Heart right ventricle (tissue), 16 donors: ENCODE results near the gene YWHAB. TPM values are rescaled to one million over a fixed set of nuclear protein-coding genes. Genes with fewer than 3 reads are reported as not detected.

Experiments used
- ATAC-seq, 8 donors: fragments of 200-7000 bp; cut with Tn5 transposase; one replicate each; pipeline ENCODE4 v1.9.1; 2020; ENCODE audit warnings: mild to moderate bottlenecking in 8 of 8, moderate library complexity in 8 of 8, moderate number of reproducible peaks in 1 of 8
- DNase-seq, 2 donors: peaks; one replicate each; pipeline ENCODE4 v3.0.0-alpha.2; 2020
- H3K27ac ChIP-seq, 10 donors: fragments of 200-600 bp; sonication (generic) in 2 of 10; one replicate each; pipeline versions ENCODE4 v1.5.0 to v1.8.0; 2020 to 2022; ENCODE audit warnings: mild to moderate bottlenecking in 3 of 10
- H3K27me3 ChIP-seq, 7 donors: fragments of 200-600 bp; one replicate each; pipeline ENCODE4 v1.8.0; 2021 to 2022; ENCODE audit warnings: mild to moderate bottlenecking in 2 of 7
- H3K36me3 ChIP-seq, 9 donors: fragments of 200-600 bp; sonication (generic) in 1 of 9; one replicate each; pipeline versions ENCODE4 v1.5.0 to v1.8.0; 2020 to 2022; ENCODE audit warnings: mild to moderate bottlenecking in 2 of 9
- H3K4me1 ChIP-seq, 9 donors: fragments of 200-600 bp; sonication (generic) in 1 of 9; one replicate each; pipeline versions ENCODE4 v1.5.0 to v1.8.0; 2020 to 2022; ENCODE audit warnings: mild to moderate bottlenecking in 4 of 9
- H3K4me3 ChIP-seq, 10 donors: fragments of 200-600 bp; sonication (generic) in 2 of 10; one replicate each; pipeline versions ENCODE4 v1.5.0 to v1.8.0; 2020 to 2022; ENCODE audit warnings: mild to moderate bottlenecking in 7 of 10, moderate library complexity in 2 of 10
- H3K9me3 ChIP-seq, 11 donors: fragments of 200-600 bp in 10 of 11; sonication (generic) in 2 of 11; one replicate each; pipeline versions ENCODE4 v1.5.0 to v1.8.0; 2013 to 2022; ENCODE audit warnings: mild to moderate bottlenecking in 2 of 11, control low read depth in 1 of 11, moderate library complexity in 1 of 11
- WGBS, 2 donors: extraction: QIAGEN DNeasy Blood & Tissue Kit; methylation state at CpG; one replicate each; pipeline ENCODE4 v1.1.7; 2013; ENCODE audit warnings: inconsistent platforms in 1 of 2; 5-methylcytosine and 5-hydroxymethylcytosine counted together
- intact Hi-C, 10 donors: fragments of 100-400 bp; cut with DNase I; formaldehyde crosslinking; loops; one replicate each; pipeline versions ENCODE4 v1.11.1 to v1.14.2; 2022
- polyA plus RNA-seq, 2 donors: library from polyadenylated mRNA; stranded (reverse); fragments of 200-250 nt; gene quantifications; one replicate each; pipeline ENCODE4 v1.2.3, GENCODE V29; 2013
- total RNA-seq, 10 donors: library from RNA; stranded (reverse); fragmentation: NEBNext Ultra II Directional in 3 of 10; extraction: Animal tissue kit (Norgen Biotek cat#: 25700) in 3 of 10; gene quantifications; one replicate each; pipeline versions ENCODE4 v1.2.1 to v1.2.4, GENCODE V29; 2021 to 2023
- TF ChIP-seq, protein P1 (sequence below), 9 donors: fragments of 200-600 bp; sonication (generic) in 2 of 9; IDR thresholded peaks; one replicate each; pipeline versions ENCODE4 v1.5.0 to v1.8.0; 2021 to 2022; ENCODE audit warnings: antibody characterized with exemption in 9 of 9, mild to moderate bottlenecking in 5 of 9, moderate library complexity in 1 of 9
- donor health status: Arrhythmogenic right ventricular cardiomyopathy.
- donor health status: ischemic (EF 13 %, LVEDD 7.1; RV severe dilation, severe dysfunction).
- donor health status: healthy with polysubstance abuse.
- donor health status: DM: no; HTN: yes; CAD: no.
- donor health status: DM: no; HTN: no; CAD: no.
- donor health status: ischemic (EF 25% LVEDD 6.9; RV normal size, moderate dysfunction).
- donor health status: ischemic (EF 25% LVEDD 5.7; RV mildly dilated, moderate dysfunction).
- donor health status: healthy.
- donor health status: DM: yes; HTN: yes; CAD: no.
- donor health status: Ischemic cardiomyopathy.
- donor health status: ischemic (EF 35%, LVEDD 5.7; RV mildly dilated, moderate dysfunction).
- donor health status: nonischemic (EF 11% LVEDD 7.7; RV severe dilation, severe dysfunction).
- donor health status: DM: yes; HTN: yes; CAD: no.
- donor health status: PGD.
- donor health status: ischemic (EF 29% LVEDD 5.4; RV normal size, mild dysfunction).
- donor health status: nonischemic (EF 23%, LVEDD 6.1; RV moderate dilation, normal function).

The YWHAB gene
- total and polyA plus RNA-seq, 12 donors: 37.9 to 130 (median 114) TPM

DNA sequence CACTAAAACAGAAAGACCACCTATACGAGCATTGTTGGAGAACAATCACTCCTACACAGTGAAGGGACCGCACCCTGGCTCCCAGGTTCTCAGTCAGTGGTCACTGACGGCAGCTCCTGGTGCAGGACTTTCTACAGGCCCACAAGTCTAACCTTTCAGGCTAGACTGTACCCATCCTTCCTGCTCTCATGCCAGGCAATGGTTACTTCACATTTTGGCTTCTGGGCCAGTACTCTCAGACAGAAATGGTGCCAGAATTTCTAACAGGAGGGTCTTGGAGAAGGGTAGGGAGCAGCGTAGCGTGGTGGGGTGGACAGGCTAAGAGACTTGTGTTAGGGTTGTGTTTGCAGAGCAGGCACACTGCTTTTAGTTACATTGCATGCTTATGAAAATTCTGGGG lies 62.6 kb downstream of the YWHAB start:
- H3K4me1 ChIP-seq: peaks cover 0 to 6% (median 0%) of the 10 kb centered on the region in 9 donors
- DNase-seq (no peak), ATAC-seq (no peak)
- H3K4me3 ChIP-seq: no peak overlapping the region
- H3K27ac ChIP-seq: no peak overlapping the region
- whole genome bisulfite sequencing, 2 donors: 91 to 92% methylated on average over 5 of the region's 5 CpGs
- H3K27me3 ChIP-seq: no peaks in the 10 kb centered on the region
- H3K36me3 ChIP-seq: peaks cover under 1 to 100% (median 41%) of the 10 kb centered on the region in 9 donors
- intact Hi-C loops: no loop called here
- H3K9me3 ChIP-seq: no peaks in the 10 kb centered on the region
- TF ChIP-seq, protein P1, sequence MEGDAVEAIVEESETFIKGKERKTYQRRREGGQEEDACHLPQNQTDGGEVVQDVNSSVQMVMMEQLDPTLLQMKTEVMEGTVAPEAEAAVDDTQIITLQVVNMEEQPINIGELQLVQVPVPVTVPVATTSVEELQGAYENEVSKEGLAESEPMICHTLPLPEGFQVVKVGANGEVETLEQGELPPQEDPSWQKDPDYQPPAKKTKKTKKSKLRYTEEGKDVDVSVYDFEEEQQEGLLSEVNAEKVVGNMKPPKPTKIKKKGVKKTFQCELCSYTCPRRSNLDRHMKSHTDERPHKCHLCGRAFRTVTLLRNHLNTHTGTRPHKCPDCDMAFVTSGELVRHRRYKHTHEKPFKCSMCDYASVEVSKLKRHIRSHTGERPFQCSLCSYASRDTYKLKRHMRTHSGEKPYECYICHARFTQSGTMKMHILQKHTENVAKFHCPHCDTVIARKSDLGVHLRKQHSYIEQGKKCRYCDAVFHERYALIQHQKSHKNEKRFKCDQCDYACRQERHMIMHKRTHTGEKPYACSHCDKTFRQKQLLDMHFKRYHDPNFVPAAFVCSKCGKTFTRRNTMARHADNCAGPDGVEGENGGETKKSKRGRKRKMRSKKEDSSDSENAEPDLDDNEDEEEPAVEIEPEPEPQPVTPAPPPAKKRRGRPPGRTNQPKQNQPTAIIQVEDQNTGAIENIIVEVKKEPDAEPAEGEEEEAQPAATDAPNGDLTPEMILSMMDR (IDR thresholded peaks at IDR 0.05): no peak

DNA sequence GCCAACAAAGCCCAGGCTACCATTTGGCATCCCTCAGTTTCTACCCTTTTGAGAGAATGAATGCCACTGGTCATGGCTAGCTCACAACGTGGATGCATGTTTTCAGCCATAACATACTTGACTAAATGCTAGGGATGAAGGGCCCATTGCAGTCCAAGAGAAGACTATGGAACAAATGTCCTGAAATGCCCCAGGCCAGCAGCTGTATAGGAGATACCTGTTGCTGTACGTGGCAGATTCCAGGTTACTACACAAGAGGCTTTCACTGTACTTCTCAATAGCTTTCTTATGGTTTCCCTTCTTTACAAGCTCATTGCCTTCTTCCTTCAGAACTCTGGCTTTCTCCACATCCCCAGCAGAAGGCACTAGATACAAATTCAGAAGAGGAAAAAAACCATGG lies 63.0 kb downstream of the YWHAB start:
- ATAC-seq (no peak), DNase-seq (no peak)
- TF ChIP-seq, protein P1 (IDR thresholded peaks at IDR 0.05): no peak
- no peak overlapping the region for H3K4me3 ChIP-seq
- no peaks in the 10 kb centered on the region for H3K27me3 ChIP-seq
- H3K4me1 ChIP-seq: peaks cover 0 to 6% (median 0%) of the 10 kb centered on the region in 9 donors
- 86 to 97% methylated on average over 2 of the region's 2 CpGs for WGBS, 2 donors
- H3K36me3 ChIP-seq: peaks cover 0 to 100% (median 39%) of the 10 kb centered on the region in 9 donors
- H3K9me3 ChIP-seq: no peaks in the 10 kb centered on the region
- intact Hi-C loops: no loop called here
- no peak overlapping the region for H3K27ac ChIP-seq

DNA sequence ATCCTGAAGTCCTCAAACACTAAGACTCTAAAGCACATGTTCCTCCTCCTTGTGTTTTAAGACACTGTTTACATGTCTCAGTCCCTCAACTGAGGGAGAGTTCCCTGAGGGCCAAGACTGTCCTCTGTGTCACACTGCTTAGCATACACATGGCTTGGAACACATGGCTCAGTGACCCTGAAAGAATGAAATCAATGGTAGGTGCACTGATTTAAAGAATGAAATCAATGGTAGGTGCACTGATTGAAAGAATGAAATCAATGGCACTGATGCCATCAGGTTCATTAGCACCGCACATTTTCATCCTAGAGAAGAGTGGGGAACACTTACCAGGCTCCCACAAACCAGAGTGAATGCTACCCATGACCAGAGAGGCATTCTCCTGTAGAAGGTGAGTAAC lies 64.9 kb downstream of the YWHAB start:
- Histone ChIP-seq H3K27ac (no peak overlapping the region), H3K4me3 (no peak overlapping the region), H3K36me3 (peaks cover 0 to 100% (median 48%) of the 10 kb centered on the region in 9 donors), H3K27me3 (no peaks in the 10 kb centered on the region), H3K9me3 (no peaks in the 10 kb centered on the region), H3K4me1 (peaks cover 0 to 6% (median 0%) of the 10 kb centered on the region in 9 donors)
- TF ChIP-seq, protein P1 (IDR thresholded peaks at IDR 0.05): no peak
- DNase-seq: no peak
- no peak for ATAC-seq
- intact Hi-C loops: no loop called here
- WGBS, 2 donors: 91 to 100% methylated on average over 1 of the region's 1 CpG

DNA sequence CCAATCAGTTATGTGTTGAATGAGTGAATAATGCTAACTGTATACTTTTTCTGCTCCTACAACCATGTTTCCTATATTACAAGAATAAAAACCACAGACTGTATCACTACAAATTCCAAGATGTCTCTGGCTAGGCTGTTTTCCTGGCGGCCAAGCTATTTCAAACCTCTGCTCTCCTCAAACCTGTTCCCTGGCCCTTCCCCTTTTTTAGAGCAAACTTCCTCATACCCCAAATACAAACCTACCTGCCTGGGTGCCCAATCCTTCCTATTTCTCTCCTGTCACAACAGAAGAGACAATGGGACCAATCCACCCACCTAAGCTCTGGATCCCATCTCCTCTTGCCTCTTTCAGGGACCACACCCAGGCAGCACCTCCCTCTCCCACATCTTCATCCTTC lies 67.2 kb downstream of the YWHAB start:
- intact Hi-C loops: no loop called here

More for the DNA sequence above, 67.2 kb downstream of the YWHAB start:
- ATAC-seq (no peak), DNase-seq (no peak)
- WGBS, 2 donors: 96 to 98% methylated on average over 1 of the region's 1 CpG
- TF ChIP-seq, protein P1 (IDR thresholded peaks at IDR 0.05): no peak
- Histone ChIP-seq H3K27ac (no peak overlapping the region), H3K4me3 (no peak overlapping the region), H3K9me3 (no peaks in the 10 kb centered on the region), H3K27me3 (no peaks in the 10 kb centered on the region), H3K4me1 (no peaks in the 10 kb centered on the region), H3K36me3 (peaks cover 0 to 99% (median 51%) of the 10 kb centered on the region in 9 donors)
